Activated T-cell treated with anti-CD3 and anti-CD28 coated beads, Interleukin-2, amount 50 U/mL, for 1 hour (primary cell): ENCODE results near the gene CLDN18.

Experiments used
- DNase-seq: peaks from one replicate; pipeline ENCODE4 v3.0.0-alpha.2; 2020

Gene CLDN18

DNA sequence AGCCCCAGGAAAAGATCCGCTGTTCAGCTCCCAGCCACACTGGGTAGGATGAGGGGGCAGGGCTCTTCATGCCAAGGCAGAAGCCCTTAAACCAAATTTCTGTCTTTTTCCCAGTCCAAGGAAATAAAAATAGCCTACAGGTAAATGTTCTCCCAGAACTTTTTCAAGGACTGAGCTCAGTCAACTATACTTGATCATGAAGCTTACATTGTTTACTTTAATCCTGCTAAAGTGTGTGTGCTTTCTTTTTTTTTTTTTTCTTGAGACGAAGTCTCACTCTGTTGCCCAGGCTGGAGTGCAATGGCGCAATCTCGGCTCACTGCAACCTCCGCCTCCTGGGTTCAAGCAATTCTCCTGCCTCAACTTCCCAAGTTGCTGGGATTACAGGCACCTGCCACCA lies 17.9 kb downstream of the CLDN18 start:
- no peak for DNase-seq

DNA sequence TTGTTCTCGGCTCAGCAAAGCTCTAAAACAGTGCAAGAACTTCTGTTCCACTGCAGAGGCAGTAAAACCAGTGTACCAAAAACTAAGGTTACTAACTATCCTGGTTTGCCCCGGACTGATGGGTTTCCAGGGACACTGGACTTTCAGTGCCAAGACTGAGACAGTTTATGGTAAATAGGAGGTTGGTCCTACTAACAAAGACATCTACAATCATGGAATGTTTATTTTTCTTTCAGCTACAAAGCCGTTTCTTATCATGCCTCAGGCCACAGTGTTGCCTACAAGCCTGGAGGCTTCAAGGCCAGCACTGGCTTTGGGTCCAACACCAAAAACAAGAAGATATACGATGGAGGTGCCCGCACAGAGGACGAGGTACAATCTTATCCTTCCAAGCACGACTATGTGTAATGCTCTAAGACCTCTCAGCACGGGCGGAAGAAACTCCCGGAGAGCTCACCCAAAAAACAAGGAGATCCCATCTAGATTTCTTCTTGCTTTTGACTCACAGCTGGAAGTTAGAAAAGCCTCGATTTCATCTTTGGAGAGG lies 20.8 kb downstream of the CLDN18 start:
- DNase-seq, result no peak

DNA sequence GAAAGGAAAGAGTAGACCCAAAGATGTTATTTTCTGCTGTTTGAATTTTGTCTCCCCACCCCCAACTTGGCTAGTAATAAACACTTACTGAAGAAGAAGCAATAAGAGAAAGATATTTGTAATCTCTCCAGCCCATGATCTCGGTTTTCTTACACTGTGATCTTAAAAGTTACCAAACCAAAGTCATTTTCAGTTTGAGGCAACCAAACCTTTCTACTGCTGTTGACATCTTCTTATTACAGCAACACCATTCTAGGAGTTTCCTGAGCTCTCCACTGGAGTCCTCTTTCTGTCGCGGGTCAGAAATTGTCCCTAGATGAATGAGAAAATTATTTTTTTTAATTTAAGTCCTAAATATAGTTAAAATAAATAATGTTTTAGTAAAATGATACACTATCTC lies 21.6 kb downstream of the CLDN18 start:
- DNase-seq, result no peak

DNA sequence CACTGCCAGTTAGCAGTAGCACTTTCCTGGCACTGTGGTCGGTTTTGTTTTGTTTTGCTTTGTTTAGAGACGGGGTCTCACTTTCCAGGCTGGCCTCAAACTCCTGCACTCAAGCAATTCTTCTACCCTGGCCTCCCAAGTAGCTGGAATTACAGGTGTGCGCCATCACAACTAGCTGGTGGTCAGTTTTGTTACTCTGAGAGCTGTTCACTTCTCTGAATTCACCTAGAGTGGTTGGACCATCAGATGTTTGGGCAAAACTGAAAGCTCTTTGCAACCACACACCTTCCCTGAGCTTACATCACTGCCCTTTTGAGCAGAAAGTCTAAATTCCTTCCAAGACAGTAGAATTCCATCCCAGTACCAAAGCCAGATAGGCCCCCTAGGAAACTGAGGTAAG lies 22.6 kb downstream of the CLDN18 start:
- DNase-seq, result no peak

DNA sequence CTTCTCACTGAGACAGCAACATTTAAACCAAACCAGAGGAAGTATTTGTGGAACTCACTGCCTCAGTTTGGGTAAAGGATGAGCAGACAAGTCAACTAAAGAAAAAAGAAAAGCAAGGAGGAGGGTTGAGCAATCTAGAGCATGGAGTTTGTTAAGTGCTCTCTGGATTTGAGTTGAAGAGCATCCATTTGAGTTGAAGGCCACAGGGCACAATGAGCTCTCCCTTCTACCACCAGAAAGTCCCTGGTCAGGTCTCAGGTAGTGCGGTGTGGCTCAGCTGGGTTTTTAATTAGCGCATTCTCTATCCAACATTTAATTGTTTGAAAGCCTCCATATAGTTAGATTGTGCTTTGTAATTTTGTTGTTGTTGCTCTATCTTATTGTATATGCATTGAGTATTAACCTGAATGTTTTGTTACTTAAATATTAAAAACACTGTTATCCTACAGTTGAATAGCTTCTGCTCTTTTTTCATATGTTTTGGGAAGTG lies 23.3 kb downstream of the CLDN18 start:
- no peak for DNase-seq

DNA sequence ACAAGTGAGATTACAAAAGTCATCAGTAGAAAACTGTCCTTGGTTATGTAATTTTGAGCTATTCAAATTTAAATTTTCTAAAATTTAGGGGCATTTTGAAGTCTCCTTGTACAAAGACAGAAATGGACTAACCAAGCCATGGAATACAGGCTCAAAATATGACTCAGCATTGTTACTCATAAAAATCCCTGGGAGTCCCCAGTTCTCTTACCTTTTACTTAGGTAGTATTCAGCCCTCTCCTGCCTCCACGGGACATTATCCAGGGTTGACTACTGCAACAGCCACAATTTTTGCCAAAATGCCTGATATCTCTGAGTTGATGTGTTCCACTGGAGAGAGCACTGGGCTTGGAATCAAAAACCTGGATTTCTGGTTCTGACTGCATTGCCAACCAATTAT lies 25.0 kb downstream of the CLDN18 start:
- DNase-seq, result no peak

DNA sequence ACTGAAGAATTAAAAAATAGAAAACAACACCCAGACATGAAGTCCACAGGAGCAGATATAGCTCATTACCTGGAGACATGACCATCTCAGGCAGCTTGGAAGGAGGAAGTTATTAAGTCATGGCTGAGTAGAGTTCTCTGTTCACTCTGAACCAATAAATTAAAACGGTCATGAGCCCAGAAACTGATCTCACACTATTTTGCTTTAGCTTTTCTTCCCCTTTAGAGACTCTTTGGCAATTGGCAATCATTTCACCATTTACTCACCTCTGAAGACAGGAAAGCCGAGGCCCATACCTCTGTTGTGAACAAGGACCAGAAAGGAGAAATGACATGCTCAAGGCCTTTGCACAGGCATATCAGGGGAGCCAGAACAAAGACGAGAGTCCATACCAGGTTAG lies 26.6 kb downstream of the CLDN18 start:
- DNase-seq, result no peak

DNA sequence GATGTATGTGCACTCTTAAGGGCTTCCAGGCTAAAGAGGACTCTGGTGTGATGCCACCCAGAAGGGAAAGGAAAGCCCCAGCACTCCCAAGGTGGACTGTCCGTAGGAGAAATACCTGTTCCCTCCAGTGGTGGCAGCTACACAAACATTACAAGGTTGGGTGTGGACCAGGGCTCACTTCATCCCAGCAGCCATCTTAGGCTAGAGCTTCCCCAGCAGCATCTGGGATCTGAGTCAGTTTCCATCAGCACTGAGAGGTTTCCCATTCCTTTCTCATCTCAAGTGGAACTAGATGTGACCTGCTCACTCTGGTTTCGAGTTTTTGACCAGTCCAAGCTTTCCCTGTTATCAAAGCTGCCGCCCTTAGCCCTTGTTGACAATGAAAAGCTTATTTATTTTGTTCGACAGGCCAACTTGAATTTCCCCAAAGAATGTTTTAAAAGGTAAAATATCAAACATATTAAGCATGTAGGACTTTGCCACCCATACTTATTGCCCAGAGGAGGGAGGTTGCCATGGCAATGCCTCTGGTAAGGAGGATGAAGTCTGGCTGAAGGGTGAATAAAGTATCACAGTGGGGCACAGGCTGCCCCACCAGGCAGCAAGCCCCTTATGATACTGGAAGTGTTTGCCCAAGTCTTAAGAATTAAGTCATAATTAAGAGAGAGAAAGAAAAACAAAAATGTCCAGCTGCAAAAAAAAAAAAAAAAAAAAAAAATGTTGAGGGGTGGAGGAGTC lies 28.9 kb downstream of the CLDN18 start:
- DNase-seq, result no peak

DNA sequence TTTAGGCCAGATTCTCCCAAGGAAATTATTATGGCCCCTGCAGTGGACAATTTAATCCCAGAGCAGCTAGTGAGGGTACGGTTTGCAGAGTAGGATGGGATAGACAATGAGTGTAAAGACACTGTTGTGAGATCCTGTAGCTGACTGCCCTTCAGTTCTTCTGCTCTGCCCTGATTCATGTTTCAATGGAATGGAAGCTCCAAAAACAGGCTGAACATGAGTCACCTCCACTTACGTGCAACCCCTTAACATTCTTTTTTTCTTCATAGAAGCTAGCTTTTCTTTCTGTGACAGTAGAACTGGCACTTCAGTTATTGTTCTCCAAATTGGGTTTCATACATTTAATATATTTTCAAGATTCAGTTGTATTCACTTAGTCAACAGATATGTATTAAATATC lies 32.1 kb downstream of the CLDN18 start:
- no peak for DNase-seq

DNA sequence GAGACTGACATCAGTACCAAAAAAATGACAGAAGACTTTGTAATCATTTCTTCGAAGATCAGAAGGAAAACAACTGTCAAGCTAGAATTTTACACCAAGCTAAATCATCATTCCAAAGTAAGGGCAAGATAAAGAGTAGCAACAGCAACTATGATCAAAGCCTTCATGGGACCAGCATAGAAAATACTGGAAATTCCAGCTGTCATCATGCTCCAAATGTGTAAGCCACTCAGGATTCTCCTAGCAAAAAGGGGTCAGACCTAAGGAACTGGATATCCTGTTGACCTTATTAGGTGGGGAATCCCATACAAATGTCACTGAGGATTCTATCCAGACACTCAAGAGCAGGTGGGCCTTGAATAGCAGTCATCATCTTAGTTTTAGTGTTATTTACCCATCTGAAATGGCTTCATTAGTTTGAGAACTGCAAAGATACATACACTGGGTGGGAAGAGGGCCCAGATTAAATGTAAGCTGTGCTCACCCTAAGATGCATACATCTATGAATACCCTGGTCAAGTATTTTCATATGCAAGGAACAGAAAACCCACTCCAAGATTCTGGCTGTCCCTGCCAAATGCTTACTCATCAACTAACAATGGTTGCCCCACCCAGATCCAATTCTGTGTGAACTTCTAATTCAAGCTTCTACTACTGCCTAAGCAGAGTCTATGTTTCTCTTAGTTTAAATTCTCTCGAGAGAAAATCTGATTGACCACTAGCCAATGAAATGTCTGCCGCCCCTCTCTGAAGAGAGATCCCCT lies 33.5 kb downstream of the CLDN18 start:
- DNase-seq, result no peak

DNA sequence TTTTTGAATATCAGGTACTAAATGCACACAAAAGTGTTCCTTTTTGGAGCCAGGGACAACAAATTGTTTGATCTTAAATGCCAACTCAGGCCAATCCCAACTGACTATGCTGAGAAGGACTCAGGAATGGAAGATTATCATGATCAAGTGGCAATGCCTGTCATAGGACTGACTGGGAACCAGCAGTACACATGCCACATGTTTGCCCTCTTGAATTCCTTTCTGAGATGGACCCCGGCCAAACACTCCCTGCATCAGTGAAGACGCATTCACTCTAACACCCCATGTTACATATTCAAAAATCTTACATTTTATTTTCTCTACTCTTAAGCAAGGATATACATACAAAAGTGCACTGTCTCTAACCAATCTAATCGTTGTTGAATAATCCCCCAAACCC lies 36.1 kb downstream of the CLDN18 start:
- no peak for DNase-seq

DNA sequence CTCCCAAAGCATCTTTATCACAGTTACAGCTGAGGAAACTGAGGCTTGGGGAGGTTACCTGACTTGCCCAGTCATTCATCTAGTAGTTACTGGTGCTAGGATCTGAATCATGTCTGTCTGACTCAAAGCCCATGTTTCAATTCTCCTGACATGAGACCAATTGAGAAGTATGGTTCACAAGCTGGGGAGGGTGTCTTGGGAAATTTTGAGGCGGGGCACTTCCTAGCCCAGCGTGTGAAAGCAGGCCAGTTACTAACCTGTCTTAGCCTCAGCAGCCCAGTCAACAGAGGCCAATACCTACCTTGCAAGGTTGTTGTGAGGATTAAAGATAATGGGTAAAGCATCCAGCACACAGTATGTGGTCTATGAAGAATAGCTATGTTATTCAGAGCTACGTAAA lies 37.0 kb downstream of the CLDN18 start:
- DNase-seq, result no peak

DNA sequence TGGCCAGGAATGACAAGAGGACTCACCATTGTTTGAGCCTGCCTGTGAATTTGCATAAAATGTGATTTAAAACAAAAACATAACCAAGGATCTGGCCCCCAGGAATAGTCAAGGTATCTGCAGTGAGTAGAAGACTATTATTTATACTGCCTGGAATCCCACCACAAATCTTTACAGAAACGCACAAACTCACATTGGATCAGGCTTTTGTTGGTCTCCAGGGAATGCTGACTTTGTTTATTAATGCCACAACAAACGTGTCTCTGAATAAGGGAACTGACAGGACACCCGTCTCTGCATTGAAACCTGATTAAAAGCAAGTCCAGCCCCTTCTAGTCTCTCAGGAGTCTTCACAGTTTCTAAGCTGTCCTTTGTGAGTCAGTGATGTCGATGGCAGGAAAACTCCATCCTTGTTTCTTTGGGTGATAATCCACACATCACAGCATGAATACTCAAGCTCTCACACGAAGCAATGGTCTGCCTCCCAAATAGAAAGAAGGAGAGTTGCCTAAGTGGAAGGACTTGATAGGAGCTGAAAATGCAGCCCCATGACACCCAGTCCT lies 37.7 kb downstream of the CLDN18 start:
- no peak for DNase-seq

DNA sequence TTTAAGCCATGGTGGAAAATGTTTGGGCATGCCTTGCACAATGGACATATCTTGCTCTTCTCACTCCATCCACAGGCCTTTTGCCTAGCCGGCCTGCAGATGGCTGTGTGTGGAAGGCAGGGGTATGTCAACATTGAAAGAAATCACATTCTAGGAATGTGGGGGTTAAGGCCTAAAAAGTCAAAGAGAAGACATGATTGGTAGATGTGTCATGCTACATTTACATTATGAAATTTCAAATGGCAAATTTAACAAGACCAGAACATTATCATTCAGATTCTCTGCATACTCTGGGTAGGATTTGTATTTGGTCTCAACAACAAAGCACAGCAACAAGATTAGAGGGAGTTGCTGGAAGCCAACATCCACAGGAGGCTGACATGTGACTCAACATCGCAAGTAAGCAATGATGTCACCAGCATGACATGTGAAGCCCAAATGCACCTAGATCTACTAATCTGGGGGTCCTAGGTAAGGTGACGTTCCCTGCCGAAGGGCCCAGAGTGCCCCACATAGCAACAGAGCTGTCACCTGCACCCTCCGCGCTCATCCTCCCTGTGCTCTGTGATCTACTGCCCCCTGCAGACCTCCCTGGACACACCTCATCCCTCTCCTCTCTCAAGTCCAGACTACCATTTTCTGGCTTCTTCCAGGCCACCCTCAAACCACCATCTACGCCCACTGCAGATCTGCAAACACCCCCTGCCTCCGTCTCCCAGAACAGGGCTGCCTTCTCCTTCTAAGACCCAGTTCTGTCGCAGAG lies 39.4 kb downstream of the CLDN18 start:
- no peak for DNase-seq

DNA sequence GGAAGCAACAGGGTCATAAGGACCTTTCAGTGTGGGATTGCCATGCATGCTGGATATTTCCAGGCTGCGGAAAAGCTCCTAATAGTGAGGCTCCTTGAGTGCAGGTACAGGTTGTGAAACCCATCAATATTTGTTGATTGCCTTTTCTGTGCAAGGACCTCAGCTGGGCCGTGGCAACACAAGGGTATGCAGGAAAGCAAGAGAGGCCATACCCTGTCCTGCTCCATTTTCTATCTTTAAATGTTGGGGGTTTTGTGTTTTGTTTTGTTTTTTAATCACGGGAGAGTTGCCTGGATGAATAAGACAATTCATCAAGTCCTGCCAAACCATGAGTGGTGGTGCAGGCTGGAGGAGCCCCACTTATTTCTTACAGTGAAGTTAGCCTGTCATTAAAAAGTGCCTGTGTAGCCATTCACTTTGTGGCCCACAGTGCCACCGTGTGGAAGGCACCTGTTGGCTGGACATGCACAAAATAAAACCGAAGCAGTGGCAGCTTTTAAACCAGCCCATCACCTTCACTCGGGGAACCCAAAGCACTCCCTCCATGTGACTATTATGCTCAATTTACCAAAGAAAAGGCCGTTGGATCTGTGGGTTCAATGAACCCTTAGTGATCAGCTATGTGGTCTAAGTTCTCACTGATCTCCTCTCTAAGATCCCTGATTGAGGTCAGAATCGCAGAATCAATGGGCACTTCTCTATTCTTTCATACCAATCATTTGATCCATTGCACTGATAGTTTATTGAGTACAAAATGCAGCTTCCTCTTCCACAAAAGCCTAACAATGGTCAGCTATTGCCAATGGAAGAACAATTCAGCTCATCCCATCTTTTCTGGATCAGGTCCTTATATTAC lies 42.2 kb downstream of the CLDN18 start:
- no peak for DNase-seq

DNA sequence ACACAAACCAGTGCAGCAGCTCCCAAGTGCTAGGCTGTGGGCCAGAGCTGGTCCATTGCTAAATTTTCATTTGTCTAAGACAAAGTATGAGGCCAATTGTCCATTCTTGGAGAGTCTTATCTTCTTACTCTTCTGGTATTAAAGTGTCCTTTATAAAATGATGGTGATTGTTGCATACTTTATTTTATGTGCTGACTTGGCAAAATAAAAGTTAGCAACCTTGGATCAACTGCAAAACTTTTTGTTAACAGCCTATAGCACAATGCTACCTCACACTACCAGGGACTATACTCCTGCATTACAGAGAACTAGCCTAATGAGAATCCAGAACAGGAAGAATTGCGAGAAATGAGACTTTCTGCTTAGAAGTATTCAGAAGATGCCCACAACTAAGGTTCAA lies 44.1 kb downstream of the CLDN18 start:
- DNase-seq, result no peak

DNA sequence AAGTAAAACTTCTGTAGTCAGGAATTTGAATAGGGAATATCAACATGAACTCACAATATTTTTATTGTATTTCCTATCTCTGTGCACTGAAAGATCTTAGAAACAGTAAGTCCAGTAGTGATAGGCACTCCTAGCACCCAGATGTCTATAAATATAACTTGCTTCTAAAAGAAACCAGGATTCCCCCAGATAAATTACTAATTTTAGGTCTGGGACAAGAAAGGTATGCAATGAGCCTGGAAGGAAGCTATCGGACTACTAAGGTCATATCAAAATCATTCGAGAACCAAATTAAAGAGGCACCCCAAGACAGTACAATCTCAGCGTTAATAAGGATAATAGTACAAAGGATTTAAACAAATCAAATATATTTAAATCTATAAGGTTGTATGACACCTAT lies 47.4 kb downstream of the CLDN18 start:
- DNase-seq, result no peak

DNA sequence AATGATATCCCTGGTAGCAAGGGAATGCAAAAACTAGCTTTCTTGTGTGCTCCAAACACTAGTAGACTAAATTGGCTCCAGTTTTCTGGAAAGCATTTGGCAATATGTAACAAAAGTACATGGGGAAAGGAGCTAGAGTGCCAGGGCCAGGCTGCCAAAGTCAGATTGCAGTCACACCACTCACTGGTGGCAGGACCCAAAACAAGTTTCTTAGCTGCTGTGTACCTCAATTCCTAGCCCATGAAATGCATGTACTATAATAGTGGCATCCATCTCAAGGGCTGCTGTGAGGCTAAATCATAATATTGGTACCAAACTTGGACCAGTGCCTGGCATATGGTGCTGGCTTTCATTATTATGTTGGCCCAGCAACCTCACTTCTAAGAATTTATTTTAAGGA lies 49.3 kb downstream of the CLDN18 start:
- no peak for DNase-seq

DNA sequence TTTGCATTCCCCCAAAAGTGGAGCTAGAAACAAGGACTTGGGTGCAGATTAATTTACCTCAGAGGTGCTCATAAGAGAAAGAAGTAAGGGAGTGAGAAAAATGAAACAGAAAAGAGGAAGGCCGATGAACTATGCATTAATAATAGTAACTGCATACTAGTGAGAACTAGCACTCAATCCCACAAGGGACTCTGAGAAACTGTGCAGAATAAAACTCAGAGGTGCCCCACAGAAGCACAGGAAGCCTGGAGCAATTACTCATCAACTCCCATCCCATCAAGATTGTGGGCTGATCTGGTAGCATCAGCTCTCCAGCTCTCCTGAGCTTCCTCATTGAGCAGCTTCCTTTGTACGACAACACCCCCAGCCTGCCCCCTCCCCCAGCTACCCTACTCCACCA lies 50.8 kb downstream of the CLDN18 start:
- no peak for DNase-seq

DNA sequence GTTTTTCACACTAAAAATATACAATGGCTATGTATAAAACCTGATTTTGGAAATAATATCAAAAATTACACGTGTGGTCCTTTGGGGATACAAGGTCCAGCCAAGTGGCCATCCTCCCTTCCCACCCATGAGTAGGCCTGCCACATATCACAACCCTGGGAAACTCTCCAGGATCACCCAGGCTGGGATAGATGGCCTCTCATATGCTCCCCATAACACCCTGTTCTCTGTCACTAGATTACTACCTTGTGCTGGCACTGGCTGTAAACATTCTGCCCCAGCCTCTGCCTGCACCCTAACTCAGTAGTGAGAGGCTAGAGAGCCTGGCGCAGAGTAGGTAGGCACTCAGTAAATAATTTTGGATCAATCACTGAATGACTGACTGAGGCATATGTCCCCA lies 52.1 kb downstream of the CLDN18 start:
- no peak for DNase-seq

DNA sequence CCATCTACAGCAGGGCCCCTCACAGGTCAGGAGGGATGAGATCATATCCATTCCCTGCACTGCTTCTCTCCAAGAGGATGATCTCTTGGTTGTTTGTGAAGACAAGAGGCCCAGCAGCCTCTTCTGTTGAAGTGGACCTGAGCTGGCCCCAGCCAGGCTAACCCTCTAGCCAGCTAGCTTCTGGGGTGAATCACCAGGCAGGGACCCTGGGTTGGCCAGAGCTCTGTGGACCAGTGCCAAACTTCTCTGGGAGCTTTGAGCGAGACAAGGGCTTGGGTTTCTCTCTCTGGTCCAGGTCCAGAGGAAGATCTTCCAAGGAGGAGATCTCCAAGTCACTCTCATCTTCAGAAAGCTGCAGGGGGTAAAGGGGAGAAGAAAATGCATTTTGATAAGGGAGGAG lies 52.7 kb downstream of the CLDN18 start:
- DNase-seq, result no peak

DNA sequence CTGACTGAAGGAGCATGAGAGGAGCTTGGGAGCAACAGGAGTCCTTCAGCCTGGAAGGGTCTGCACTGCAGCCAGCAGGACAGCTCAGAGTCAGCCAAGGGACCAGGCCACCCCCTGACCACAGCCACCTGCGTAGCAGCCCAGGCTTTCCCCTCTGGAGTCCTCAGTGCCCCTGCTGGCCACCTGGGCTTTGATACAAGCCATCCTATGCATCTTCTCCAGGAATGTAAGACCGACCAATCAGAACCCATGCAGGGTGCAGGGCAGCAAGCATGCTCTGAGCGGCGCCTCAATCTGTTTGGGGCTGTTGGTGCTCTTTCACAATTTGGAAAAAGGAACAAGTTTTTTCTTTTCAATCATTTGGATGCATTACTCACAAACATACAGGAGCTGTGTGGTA lies 53.5 kb downstream of the CLDN18 start:
- DNase-seq, result no peak
